ENCODE measurements around the gene NTM.

GRCh38 chr11:131476266-131476665 is 105.9 kb downstream of the NTM start:
- no peak for TF ChIP-seq MAX (CRISPR knock-in tag; IDR thresholded peaks at IDR 0.05)
- TF ChIP-seq ZNF281 (CRISPR knock-in tag; IDR thresholded peaks at IDR 0.05) = no peak
- no peak for TF ChIP-seq NFE2L1 (CRISPR knock-in tag; IDR thresholded peaks at IDR 0.05)
- TF ChIP-seq CTCF (IDR thresholded peaks at IDR 0.05) = no peak
